D721Med (cell line): ENCODE results near the gene KCNH2.
A peak's percentile ranks its signal among the peaks of the same experiment; 100 is the strongest.

Experiments
- DNase-seq: peaks from one replicate; pipeline ENCODE4 v3.0.0; 2011; ENCODE audit warnings: low spot score; ENCODE audit not compliant: insufficient read length
- FAIRE-seq: peaks from 2 replicates; lab custom pipeline; 2011; peaks lifted over from hg19 to GRCh38; lab: Jason Lieb, UNC
- TF ChIP-seq, protein P1 (sequence below): IDR thresholded peaks from 2 replicates; pipeline ENCODE4 v1.5.1; 2012; ENCODE audit warnings: mild to moderate bottlenecking, control low read depth; ENCODE audit not compliant: insufficient read depth; ENCODE audit errors: missing control alignments

KCNH2 gene

DNA sequence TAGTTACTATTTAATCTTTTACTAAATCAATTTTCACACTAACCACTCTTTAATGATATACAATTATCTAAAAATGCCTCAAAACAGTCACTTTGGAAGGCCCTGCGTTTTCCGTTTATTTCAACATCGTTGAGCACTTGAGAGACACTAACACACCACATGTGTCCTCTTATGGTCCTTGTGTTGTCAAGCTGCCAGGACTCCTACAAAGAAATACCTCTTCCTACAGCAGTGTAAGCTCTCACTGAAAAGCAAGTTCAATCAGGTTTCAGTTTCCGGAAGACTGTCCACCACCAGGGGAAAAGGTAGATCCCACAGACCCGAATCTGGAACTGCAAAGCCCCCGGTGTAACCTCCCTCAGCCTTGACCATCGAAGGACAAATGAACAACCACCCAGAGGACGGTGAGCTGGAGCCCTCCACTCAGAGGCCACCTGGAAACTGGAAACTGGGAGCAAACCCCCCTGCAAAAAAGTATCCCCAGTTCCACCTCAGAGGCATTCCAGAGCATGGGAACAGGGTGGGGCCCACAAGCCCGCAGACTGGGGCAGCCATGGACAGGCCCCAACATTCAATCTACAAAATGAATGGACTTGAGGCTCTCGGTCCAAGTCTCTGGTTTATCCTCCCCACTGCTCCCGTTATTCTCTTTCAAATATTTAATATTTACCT, 37.6 kb downstream of the KCNH2 start:
- TF ChIP-seq, protein P1, sequence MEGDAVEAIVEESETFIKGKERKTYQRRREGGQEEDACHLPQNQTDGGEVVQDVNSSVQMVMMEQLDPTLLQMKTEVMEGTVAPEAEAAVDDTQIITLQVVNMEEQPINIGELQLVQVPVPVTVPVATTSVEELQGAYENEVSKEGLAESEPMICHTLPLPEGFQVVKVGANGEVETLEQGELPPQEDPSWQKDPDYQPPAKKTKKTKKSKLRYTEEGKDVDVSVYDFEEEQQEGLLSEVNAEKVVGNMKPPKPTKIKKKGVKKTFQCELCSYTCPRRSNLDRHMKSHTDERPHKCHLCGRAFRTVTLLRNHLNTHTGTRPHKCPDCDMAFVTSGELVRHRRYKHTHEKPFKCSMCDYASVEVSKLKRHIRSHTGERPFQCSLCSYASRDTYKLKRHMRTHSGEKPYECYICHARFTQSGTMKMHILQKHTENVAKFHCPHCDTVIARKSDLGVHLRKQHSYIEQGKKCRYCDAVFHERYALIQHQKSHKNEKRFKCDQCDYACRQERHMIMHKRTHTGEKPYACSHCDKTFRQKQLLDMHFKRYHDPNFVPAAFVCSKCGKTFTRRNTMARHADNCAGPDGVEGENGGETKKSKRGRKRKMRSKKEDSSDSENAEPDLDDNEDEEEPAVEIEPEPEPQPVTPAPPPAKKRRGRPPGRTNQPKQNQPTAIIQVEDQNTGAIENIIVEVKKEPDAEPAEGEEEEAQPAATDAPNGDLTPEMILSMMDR, result no peak
- FAIRE-seq (no peak), DNase-seq (no peak)

DNA sequence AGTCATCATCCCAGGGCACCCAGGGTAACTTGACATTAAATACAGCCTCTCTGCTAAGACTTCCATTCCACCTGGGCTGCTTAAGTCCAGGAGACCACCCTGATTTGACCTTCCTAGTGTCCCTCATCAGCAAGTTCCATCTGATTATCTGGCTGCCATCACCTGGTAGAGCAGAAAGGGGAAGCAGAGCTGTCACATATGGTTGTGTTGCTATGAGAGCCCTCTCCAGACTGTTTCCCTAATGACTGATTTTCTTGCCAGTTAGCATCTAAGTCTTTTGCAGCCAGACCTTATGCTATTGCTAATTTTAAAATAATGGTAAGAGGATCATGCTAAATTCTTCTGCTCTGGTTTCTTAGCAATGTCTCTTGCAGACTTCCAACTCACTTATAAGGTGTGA, 38.7 kb downstream of the KCNH2 start:
- no peak for DNase-seq
- TF ChIP-seq, protein P1, result no peak
- FAIRE-seq, result no peak

DNA sequence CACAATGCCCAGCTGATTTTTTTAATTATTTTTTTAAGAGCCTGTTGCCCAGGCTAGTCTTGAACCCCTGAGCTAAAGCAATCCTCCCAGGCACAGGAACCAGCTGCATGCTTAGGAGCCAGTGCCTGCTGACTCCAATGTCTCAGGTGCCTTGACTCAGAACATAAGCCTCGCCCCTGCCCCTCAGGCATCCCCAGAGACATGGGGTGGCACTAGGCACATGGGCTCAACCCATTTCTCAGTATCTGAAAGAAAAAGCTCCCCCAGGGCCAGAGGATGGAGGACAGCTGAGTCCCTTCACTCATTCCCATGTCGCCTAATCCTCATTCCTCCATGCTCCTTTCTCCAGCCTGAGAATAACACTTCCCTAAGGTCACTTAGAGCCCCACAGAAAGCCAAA, 39.1 kb downstream of the KCNH2 start:
- TF ChIP-seq, protein P1, result no peak
- FAIRE-seq, result no peak
- no peak for DNase-seq

- FAIRE-seq (no peak), DNase-seq (no peak)
- TF ChIP-seq, protein P1, result no peak
These were observed 39.6 kb downstream of the KCNH2 start for GRCh38 chr7:150938566-150938965.

DNA sequence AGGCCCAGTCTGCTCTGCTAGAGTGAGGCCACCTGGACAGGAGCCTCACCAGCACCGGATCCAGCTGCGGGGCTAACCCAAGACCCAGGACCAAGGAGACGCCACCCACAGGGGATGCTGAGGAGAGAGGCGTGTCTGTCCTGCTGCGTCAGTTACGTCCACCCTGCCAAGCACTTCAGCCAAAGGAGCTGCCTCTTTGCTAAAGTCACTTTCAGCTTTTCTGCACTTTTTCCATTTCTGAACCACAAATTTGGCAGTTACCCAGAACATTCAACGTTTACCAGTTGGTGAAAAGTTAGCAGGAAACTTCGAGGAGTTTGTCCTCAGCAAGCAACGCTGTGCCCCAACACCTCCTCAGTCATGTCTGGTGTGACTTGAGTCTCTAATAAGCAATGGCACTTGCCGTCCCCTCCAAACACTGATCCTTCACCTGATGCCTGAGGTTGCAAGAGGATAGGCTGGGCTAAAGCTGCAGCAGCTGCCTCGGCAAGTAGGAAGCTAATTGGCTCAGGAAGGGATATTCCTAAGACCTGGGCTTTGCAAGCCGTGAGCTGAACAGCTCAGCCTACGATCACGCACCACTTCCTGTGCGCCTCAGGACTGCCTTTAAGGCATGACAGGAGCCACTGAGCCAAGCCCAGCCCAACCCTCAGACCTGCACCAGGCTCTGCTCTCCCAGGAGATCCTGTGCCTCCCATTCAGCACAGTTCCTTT, 40.1 kb downstream of the KCNH2 start:
- TF ChIP-seq, protein P1, result no peak
- peak; percentile 95 for FAIRE-seq
- DNase-seq, result peak; percentile 94

DNA sequence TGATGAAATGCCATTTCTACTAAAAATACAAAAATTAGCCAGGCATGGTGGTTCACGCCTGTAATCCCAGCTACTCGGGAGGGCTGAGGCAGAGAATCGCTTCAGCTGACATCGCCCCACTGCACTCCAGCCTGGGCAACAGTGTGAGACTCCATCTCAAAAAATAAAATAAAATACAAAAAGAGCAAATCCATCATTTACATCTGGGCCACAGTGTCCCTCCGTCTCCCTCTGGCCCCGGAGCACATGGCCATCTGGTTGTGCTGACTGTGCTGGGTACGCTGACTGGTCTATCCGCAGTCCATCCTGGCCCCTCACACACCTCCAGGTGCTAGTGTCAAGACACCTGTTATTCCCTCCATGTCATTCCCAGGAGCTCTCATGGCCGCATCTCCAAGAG, 42.1 kb downstream of the KCNH2 start:
- TF ChIP-seq, protein P1, result no peak
- DNase-seq, result no peak
- no peak for FAIRE-seq

DNA sequence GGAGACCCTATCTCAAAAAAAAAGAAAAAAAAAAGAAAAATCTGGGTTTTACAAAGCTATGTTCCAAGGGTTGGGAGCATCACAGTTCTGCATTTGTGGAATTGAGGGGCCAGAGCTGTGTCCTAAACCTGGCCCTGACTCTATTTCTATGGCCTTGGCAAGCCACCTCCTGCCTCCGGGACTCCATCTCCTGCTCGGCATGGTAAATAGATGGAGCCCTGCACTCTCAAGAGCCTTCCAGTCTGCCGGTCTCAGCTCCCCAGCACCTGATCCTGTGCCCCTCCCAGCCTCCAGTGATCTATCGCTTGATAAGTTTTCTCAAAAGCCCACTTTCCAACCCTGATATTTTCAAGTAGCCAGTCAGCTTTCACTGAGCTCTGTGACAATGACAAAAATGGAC, 43.0 kb downstream of the KCNH2 start:
- DNase-seq (no peak), FAIRE-seq (no peak)
- TF ChIP-seq, protein P1, result no peak
